Astrocyte (in vitro differentiated cells and primary cell): ENCODE results near the gene TK2. TPM values are rescaled to one million over a fixed set of nuclear protein-coding genes. Genes with fewer than 3 reads are reported as not detected.

ENCODE experiments used
- DNase-seq: peaks from one replicate; pipeline ENCODE4 v3.0.0-alpha.2; 2010; ENCODE audit warnings: low read depth
- FAIRE-seq: peaks from 2 replicates; lab custom pipeline; 2011; peaks lifted over from hg19 to GRCh38; lab: Jason Lieb, UNC
- H2AFZ ChIP-seq: 2 replicates; pipeline ENCODE4 v1.6.0; 2012; ENCODE audit warnings: low read depth, low read length, inconsistent platforms
- H3K27ac ChIP-seq: 2 replicates; pipeline ENCODE4 v1.5.1; 2011; ENCODE audit warnings: low read depth, low read length, inconsistent platforms
- H3K27me3 ChIP-seq: 2 replicates; pipeline ENCODE4 v1.6.0; 2011; ENCODE audit warnings: low read length, inconsistent platforms; ENCODE audit not compliant: insufficient read depth
- H3K36me3 ChIP-seq: 2 replicates; pipeline ENCODE4 v1.5.1; 2011; ENCODE audit warnings: low read length, inconsistent platforms; ENCODE audit not compliant: insufficient read depth
- H3K4me1 ChIP-seq: 2 replicates; pipeline ENCODE4 v1.5.1; 2011; ENCODE audit warnings: low read length, inconsistent platforms; ENCODE audit not compliant: insufficient read depth
- H3K4me2 ChIP-seq: 2 replicates; pipeline ENCODE4 v1.6.0; 2012; ENCODE audit warnings: low read length, inconsistent platforms
- H3K4me3 ChIP-seq: 2 replicates; pipeline ENCODE4 v1.5.1; 2011; ENCODE audit warnings: low read depth, mild to moderate bottlenecking, low read length, inconsistent platforms; ENCODE audit not compliant: insufficient read depth
- H3K79me2 ChIP-seq: 2 replicates; pipeline ENCODE4 v1.6.0; 2012; ENCODE audit warnings: mild to moderate bottlenecking, low read length, inconsistent platforms; ENCODE audit not compliant: insufficient read depth
- H3K9ac ChIP-seq: 2 replicates; pipeline ENCODE4 v1.6.0; 2012; ENCODE audit warnings: mild to moderate bottlenecking, low read length, inconsistent platforms
- H3K9me3 ChIP-seq: 2 replicates; pipeline ENCODE4 v1.5.1; 2012; ENCODE audit warnings: low read depth, mild to moderate bottlenecking, low read length, inconsistent platforms; ENCODE audit not compliant: insufficient read depth
- H4K20me1 ChIP-seq: 2 replicates; pipeline ENCODE4 v1.6.0; 2012; ENCODE audit warnings: low read length, inconsistent platforms; ENCODE audit not compliant: insufficient read depth
- H3K27ac Mint-ChIP-seq: one replicate; pipeline ENCODE4 v1.8.0; 2021; ENCODE audit warnings: mild to moderate bottlenecking, mixed read lengths; ENCODE audit not compliant: unreplicated experiment
- H3K27me3 Mint-ChIP-seq: one replicate; pipeline ENCODE4 v1.8.0; 2021; ENCODE audit warnings: low read depth, mixed read lengths; ENCODE audit not compliant: unreplicated experiment
- H3K36me3 Mint-ChIP-seq: one replicate; pipeline ENCODE4 v1.8.0; 2021; ENCODE audit warnings: low read depth, mixed read lengths; ENCODE audit not compliant: unreplicated experiment
- H3K4me1 Mint-ChIP-seq: one replicate; pipeline ENCODE4 v1.8.0; 2021; ENCODE audit warnings: low read depth, mixed read lengths; ENCODE audit not compliant: unreplicated experiment
- H3K4me3 Mint-ChIP-seq: one replicate; pipeline ENCODE4 v1.8.0; 2021; ENCODE audit warnings: mild to moderate bottlenecking, moderate library complexity, mixed read lengths; ENCODE audit not compliant: unreplicated experiment
- H3K9me3 Mint-ChIP-seq: one replicate; pipeline ENCODE4 v1.8.0; 2021; ENCODE audit warnings: mild to moderate bottlenecking, mixed read lengths; ENCODE audit not compliant: unreplicated experiment
- EZH2 ChIP-seq: IDR thresholded peaks from 2 replicates; pipeline ENCODE4 v1.6.1; 2012; ENCODE audit warnings: mild to moderate bottlenecking, low read length, inconsistent platforms; ENCODE audit not compliant: insufficient read depth
- total RNA-seq: library from RNA; stranded (reverse); gene quantifications from 2 replicates; pipeline ENCODE4 v1.2.1, GENCODE V29; 2021
- TF ChIP-seq, protein P1 (sequence below): IDR thresholded peaks from 2 replicates; pipeline ENCODE4 v1.5.1; 2011; ENCODE audit warnings: low read depth, mild to moderate bottlenecking, inconsistent platforms, low read length, moderate library complexity; ENCODE audit not compliant: insufficient read depth

TK2 gene
- total RNA-seq, 1 donor from 2014 or later = 12.4 TPM

DNA sequence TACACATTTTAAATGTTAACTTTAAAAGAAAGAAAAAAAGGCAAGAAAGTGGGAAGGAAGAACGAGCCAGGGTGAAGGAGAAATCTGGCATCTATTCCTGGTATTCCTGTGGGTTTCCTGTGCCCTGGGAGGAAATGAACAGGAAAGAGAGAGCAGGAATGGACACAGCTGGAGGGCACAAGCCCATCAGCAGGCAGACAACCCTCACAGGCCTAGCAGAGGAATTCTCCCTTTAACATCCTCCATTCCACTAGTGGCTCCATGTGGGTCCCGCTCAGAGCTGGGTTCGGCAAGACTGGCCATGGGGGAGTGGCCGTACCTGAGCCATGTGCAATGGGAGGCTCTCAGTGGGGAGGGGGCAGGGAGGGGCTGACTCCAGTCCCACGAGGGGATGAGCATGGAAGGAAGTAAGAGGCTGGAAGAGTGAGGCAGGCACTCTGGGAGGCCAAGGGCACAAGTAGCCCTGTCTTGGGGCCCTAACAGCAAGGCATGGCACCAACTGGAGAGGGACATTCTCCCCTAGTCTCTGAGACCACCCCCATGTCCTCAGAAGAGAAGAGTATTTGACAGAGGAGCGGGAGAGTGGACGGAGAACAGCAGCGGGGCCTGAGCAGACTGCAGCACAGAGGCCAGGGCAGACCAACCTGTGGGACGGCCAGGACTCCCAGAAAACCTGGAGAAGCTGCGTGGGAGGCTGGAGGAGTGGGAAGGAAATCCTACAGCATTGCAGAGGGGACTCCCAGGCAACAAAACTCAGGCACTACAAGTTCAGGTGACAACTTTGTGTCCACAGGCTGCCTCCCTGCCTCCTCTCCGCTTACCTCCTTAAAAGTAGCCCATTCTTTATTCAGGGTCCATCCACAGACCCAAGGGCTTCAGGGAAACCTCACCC lies 30.2 kb downstream of the TK2 start:
- no peak overlapping the region for H2AFZ ChIP-seq
- no peaks in the 10 kb centered on the region for H3K27me3 ChIP-seq
- Mint-ChIP-seq H3K4me1 (peaks cover 40% of the 10 kb centered on the region), H3K27me3 (peaks cover 2% of the 10 kb centered on the region), H3K9me3 (no peaks in the 10 kb centered on the region), H3K36me3 (peaks cover 8% of the 10 kb centered on the region), H3K4me3 (no peak overlapping the region), H3K27ac (no peak overlapping the region)
- H3K9ac ChIP-seq = no peak overlapping the region
- no peaks in the 10 kb centered on the region for H4K20me1 ChIP-seq
- no peaks in the 10 kb centered on the region for H3K36me3 ChIP-seq
- no peak overlapping the region for H3K27ac ChIP-seq
- no peak for DNase-seq
- H3K9me3 ChIP-seq = no peaks in the 10 kb centered on the region
- H3K4me3 ChIP-seq = no peak overlapping the region
- H3K4me2 ChIP-seq = no peak overlapping the region
- H3K79me2 ChIP-seq = peaks cover 4% of the 10 kb centered on the region
- TF ChIP-seq, protein P1, sequence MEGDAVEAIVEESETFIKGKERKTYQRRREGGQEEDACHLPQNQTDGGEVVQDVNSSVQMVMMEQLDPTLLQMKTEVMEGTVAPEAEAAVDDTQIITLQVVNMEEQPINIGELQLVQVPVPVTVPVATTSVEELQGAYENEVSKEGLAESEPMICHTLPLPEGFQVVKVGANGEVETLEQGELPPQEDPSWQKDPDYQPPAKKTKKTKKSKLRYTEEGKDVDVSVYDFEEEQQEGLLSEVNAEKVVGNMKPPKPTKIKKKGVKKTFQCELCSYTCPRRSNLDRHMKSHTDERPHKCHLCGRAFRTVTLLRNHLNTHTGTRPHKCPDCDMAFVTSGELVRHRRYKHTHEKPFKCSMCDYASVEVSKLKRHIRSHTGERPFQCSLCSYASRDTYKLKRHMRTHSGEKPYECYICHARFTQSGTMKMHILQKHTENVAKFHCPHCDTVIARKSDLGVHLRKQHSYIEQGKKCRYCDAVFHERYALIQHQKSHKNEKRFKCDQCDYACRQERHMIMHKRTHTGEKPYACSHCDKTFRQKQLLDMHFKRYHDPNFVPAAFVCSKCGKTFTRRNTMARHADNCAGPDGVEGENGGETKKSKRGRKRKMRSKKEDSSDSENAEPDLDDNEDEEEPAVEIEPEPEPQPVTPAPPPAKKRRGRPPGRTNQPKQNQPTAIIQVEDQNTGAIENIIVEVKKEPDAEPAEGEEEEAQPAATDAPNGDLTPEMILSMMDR = no peak
- no peak for TF ChIP-seq EZH2
- no peak for FAIRE-seq
- peaks cover 44% of the 10 kb centered on the region for H3K4me1 ChIP-seq

DNA sequence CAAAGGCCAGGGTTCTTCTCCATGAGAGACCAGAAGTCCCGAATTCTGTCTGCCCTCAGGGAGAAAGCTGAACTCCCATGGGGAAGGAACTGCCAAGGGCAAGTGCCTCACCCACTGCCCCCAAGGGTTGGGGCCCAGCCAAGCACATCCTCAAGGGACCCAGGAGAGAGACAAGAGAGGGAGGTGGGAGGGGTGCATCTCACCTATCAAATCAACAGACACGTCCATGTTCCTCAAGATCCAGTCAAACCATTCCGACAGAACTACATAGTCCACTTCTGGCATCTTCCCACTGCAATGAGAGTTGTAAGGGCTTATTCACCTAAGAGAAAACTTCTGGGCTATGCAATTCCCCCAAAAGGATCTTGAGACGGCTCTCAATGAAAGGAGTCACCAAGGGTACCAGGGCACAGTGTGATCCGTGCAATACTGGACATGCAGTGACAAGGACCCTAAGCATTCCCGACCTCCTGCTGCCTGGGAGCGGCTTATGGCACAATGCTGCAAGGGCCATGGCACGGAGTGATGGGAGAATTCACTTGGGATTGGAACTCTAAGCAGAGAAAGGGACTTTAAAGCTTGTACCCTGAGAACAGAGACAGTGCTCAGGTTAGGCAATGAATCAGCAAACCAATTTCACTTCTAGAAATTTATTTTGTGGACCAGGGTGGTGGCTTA lies 32.2 kb downstream of the TK2 start:
- Histone ChIP-seq H3K27me3 (no peaks in the 10 kb centered on the region), H3K79me2 (peaks cover 4% of the 10 kb centered on the region), H2AFZ (no peak overlapping the region), H3K4me2 (peak overlapping the region; percentile 72), H4K20me1 (no peaks in the 10 kb centered on the region), H3K4me3 (no peak overlapping the region), H3K9me3 (no peaks in the 10 kb centered on the region), H3K27ac (peak overlapping the region; percentile 78), H3K9ac (peak overlapping the region; percentile 63), H3K4me1 (peaks cover 55% of the 10 kb centered on the region), H3K36me3 (no peaks in the 10 kb centered on the region)
- Mint-ChIP-seq H3K4me3 (no peak overlapping the region), H3K27me3 (peaks cover 2% of the 10 kb centered on the region), H3K36me3 (peaks cover 3% of the 10 kb centered on the region), H3K9me3 (no peaks in the 10 kb centered on the region), H3K4me1 (peaks cover 48% of the 10 kb centered on the region), H3K27ac (no peak overlapping the region)
- FAIRE-seq (no peak), DNase-seq (no peak)
- TF ChIP-seq, protein P1 = no peak
- TF ChIP-seq EZH2 = no peak
